HG03460 (cell line): Measurements from ENCODE around the gene ALDH3B1.

Source experiments
- ATAC-seq: cut with Tn5 transposase; IDR thresholded peaks from one replicate; pipeline ENCODE4 v1.9.1; 2021; ENCODE audit not compliant: unreplicated experiment

The ALDH3B1 gene

GRCh38 chr11:67997475-67997921 is 12.6 kb upstream of the ALDH3B1 start:
- no peak for ATAC-seq

DNA sequence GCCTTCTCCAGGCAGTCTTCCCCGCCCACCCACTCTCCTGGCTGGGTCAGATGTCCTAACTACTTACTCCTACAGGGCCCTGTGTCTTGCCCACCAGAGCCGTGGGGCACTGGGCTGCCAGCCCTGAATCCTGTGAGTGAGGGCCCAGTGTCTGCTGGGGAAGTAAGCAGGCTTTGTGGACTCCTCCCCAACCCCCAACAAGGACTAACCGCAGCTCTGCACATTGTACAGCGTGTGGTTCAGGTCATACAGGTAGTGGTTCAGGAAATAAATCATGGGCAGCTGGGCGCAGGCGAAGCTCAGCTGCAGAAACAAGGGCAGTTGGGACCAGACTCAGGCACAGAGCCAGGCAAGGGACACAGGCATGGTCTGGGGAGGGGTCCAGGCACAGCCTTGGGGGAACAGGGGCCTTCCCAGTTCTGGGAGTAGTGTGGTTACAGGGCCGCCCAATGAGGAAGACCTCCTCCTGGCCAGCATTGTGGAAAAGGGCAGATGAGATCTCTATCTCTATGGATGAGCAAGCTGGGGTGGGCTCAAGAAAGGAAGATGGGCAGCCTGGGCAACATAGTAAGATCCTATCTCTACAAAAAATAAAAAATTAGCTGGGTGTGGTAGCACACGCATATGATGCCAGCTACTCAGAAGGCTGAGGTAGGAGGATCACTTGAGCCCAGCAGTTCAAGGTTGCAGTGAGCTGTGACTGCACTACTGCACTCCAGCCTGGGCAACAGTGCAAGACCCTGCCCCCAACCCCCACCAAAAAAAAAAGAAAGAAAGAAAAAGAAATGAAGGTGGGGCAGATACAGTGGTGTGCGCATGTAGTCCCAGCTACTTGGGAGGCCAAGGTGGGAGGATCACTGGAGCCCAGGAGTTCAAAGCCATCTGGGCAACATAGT is 11.7 kb upstream of the ALDH3B1 start:
- no peak for ATAC-seq

DNA sequence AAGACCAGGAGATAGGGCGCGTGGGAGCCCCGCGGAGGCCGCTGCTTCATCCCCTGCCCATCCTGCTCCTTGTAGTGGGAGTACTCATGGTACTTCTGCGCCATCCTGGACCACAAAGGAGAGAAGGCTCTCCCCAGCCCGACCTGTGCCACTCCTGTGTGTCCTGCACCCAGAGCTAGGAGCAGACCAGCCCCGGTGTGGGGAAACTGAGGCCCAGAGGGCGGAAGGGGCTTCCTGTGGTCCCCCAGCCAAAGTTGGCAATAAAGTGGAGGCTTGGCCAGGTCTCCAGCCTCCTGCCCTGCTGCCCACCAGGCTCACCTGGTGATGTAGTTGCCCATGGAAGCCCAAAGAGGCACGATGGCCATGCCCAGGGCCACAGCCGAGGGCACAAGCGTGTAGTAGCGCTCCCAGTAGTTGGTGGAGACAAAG is 10.9 kb upstream of the ALDH3B1 start:
- ATAC-seq, result no peak

- no peak for ATAC-seq
Observed at GRCh38 chr11:67999704-68000103, 10.4 kb upstream of the ALDH3B1 start.

- ATAC-seq, result peak; percentile 24
Observed at GRCh38 chr11:68002575-68002937, 7.6 kb upstream of the ALDH3B1 start.

DNA sequence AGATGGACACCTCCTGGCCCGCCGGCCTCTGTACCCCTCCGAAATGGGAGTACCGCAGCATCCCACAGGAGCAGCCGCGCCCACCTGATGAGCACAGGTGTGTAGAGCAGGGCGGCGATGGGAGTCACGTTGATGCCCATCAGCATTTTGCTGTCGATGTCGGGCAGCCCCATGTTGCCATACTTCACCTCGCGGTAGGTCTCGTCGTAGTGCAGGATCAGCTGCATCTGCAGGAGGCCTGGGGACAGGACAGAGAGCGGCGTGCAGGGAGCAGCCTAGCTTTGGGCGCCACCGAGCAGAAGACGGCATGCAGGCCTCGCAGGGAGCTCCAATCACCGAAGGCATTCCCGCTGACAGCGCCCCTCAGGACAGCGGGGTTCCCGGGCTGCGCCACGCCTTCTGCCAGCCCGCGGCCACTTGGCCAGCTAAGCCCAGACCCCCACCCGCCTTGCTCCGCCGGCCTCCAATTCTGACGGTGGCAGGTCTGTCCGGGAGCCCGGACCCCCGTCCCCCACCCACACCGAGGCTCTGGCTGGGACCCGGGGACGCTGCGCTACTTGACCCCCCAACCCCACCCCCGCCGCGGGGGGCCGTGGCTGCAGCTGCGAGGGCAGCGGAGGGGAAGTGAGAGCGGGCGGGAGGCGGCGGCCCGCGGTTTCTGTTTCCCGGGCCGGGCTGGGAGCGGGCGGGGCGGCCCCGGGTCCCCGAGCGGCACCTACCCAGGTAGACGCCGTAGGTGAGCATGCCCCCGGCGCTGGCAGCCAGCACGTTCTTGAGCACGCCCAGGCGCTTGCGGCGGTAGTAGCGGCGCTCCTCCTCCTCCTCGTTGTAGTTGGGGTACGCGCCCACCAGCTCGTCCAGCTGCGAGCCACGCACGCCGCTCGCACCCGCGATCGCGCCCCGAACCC is 6.9 kb upstream of the ALDH3B1 start:
- peak; percentile 47 for ATAC-seq

DNA sequence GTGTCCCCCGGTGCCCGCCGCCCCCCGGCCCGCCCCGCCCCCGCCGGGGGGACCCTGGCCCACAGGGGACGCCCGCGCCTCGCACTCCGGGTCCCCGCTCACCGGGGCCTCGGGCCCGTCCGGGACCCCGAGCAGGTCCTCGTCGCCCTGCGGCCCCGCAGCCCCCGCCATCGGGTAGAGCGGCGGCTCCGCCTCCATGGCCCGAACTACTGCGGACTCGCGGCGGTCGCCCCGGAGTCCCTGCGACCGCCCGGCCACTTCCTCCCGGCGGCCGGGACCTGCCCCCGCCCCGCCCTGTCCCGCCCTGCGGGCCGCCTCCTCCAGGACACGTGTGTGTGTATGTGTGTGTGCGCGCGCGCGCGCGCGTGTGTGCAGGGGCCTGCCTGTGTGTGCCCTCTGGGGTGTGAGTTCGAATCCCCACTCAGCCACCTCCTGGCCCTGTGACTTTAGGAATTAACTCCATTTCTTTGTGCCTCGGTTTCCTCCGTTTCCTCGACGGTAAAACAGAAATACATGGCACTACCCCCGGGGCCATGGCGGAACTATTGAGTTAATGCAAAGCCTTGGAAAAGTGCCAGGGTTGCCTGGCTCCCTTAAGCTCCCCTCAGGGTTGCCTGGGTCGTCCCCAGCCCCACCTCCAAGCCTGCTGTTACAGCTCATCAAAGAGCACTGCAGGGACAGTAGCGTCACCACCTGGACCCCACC is 6.1 kb upstream of the ALDH3B1 start, which contains the start of gene UNC93B1:
Gene UNC93B1 (minus strand): TSS at position 252 of the 705 bp plus-strand sequence. CDS start 54 bp downstream, at position 198.
- peak; percentile 33 for ATAC-seq

DNA sequence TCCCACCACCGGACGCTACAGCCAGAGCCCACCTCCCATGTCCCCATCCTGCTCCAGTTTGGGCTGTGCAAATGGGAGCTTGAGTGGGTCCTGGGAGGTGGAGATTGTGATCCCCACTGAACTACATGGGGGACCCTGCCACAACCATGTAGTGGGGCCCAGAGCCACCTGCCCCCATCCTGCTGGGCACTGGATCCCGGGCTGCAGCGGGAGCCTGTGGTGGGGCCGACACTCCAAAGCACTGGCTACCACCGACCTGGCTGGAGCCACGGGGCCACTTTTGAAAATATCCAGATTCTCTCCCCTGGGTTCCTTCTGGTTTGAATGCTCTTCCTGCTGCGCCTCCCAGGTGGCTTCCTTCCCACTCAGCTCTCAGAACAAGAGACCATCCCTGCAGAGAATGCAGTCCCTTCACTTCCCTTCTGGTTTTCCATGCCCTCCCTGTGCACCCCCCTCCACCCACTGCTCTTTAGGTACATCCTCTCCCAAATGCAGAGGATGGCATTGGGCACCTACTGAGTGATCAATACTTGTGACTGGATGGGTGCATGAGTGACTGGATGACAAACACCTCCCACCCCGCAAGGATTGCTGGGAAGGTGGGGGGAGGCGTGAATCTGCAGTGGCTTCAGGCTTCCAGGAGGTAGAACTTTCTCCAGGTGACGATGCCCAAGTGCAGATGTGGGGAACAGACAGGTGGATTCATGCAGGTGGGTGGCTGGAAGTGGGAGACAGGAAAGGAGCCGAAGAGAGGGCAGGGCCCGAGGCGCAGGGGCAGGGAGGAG is 5.4 kb upstream of the ALDH3B1 start:
- ATAC-seq, result no peak

DNA sequence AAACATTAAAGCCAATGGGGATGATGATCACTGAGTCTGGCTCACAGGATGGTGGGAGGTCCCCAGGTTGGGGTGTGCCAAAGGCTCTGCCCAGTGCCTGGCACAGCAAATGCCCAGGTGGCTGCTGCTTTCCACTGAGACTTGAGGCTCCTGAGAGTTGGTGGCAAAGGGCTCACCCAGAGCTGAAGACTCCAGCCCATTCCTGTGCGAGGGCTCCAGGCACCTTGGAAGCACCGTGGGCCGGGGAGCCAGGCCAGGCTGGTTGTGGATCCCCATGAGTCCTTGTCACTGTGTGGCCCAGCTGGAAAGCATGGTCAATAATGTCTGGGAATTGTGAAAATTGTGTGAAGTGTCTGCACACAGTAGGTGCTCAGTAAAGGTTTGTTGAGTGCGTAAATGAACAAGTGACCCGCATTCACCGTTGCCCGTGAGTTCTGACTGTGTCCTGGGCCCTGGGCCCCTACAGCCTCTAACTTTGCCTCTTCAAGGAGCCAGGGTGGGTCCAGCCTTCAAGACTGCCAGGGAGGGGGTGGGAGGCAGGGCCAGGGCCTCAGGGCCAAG is 3.4 kb upstream of the ALDH3B1 start:
- ATAC-seq, result no peak

GRCh38 chr11:68007498-68008380 is 2.4 kb upstream of the ALDH3B1 start:
- no peak for ATAC-seq

- ATAC-seq, result no peak
Observed at GRCh38 chr11:68008381-68009337, 1.5 kb upstream of the ALDH3B1 start.

DNA sequence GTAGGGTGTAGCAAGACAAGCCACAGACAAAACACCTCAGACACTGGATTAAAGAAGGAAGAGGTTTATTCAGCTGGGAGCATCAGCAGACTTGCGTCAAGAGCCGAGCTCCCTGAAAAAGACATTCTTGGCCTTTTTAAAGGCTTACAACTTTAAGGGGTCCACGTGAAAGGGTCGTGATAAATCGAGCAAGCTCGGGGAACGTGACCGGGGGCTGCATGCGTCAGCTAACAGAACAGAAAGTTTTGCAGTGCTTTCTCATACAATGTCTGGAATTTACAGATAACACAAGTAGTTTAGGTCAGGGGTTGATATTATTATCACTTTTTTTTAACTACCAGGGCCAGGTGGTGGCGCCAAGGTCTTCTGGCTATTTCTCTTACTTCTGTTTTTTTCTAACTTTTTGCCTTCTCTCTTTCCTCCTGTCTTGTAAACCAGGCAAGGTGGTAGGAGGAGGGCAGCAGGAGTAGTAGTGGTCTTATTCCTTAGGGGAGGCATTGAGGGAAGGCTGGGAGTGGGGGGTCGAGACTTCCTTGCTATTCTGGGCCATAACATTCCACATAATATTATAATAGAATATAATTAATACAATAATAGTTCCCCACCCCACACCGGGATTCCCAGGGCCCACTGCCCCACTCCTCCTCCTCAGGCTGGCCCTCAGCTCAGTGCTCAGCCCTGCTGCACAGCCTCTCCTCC is 587 bp upstream of the ALDH3B1 start:
- ATAC-seq, result no peak

GRCh38 chr11:68011051-68011943 is 1.2 kb downstream of the ALDH3B1 start:
- ATAC-seq, result no peak

GRCh38 chr11:68012044-68012842 is 2.1 kb downstream of the ALDH3B1 start:
- no peak for ATAC-seq

DNA sequence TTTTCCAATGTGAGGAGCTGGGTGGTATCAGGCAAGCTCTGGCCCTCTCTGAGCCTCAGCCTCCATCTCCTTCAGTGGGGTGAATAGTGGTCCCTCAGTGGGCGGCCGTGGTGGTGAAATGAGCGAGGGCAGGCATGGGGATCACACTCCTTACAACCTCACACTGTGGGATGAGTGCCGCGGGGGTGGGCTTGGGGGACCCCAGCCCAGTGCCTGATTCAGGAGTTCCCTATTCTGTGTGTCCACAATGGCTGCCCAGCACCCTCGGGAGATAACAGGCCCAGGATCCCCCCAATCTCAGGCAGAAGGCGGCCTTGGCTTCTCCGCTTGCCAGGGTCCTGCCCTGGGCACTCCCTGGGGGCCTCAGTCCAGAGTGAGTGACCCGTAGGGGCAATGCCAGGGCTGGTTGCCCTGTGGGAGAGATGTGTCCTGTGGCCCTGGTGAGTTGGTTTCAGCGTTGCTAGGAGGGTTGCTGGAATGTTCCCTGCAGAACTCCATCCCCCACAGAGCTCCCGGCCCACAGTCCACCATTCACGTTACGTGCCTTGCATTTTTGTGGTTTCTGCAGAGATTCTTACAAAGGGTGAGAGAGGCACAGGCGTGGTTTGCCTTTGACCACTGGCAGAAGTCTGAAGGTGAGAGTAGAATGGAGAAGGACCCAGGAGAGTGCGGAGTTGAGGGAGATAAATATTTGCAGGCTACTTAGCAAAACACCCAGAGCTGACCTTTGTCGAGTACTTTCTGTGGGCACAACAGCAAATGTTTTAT is 2.9 kb downstream of the ALDH3B1 start:
- no peak for ATAC-seq
